ENCODE data around the gene LIMS1. TPM values are rescaled to one million over a fixed set of nuclear protein-coding genes. Genes with fewer than 3 reads are reported as not detected.

LIMS1 gene
- total and polyA plus RNA-seq, 9 donors: 32.6 to 56.4 (median 42.9) TPM

GRCh38 chr2:108619925-108620620 lies 85.8 kb downstream of the LIMS1 start:
- H3K9me3 ChIP-seq (replicated peaks; ENCODE audit: control insufficient read depth, low read depth, low read length): no peaks in the 10 kb centered on the region
- no peak for DNase-seq
- no peak overlapping the region for H3K4me3 ChIP-seq (ENCODE audit: low read length)
- peak overlapping the region; percentile 53 for H3K27ac ChIP-seq (ENCODE audit: low read length)
- H3K36me3 ChIP-seq (ENCODE audit: control insufficient read depth, insufficient read depth, low read length): no peaks in the 10 kb centered on the region
- peaks cover 24% of the 10 kb centered on the region for H3K4me1 ChIP-seq (ENCODE audit: control insufficient read depth, insufficient read depth, low read length)
- no CpG with 5 or more reads among the region's 8 CpGs for WGBS (ENCODE audit: insufficient coverage)
- H3K27me3 ChIP-seq (ENCODE audit: control insufficient read depth, insufficient read depth, low read length): no peaks in the 10 kb centered on the region

GRCh38 chr2:108620656-108621055 lies 86.4 kb downstream of the LIMS1 start:
- Histone ChIP-seq H3K9me3 (replicated peaks; ENCODE audit: control insufficient read depth, low read depth, low read length) (no peaks in the 10 kb centered on the region), H3K4me1 (ENCODE audit: control insufficient read depth, insufficient read depth, low read length) (peaks cover 24% of the 10 kb centered on the region), H3K27me3 (ENCODE audit: control insufficient read depth, insufficient read depth, low read length) (no peaks in the 10 kb centered on the region), H3K36me3 (ENCODE audit: control insufficient read depth, insufficient read depth, low read length) (no peaks in the 10 kb centered on the region), H3K4me3 (ENCODE audit: low read length) (no peak overlapping the region), H3K27ac (ENCODE audit: low read length) (peak overlapping the region; percentile 16)
- no CpG with 5 or more reads among the region's 3 CpGs for WGBS (ENCODE audit: insufficient coverage)
- DNase-seq: no peak

GRCh38 chr2:108621087-108621559 lies 86.9 kb downstream of the LIMS1 start:
- Histone ChIP-seq H3K4me1 (ENCODE audit: control insufficient read depth, insufficient read depth, low read length) (peaks cover 24% of the 10 kb centered on the region), H3K27ac (ENCODE audit: low read length) (peak overlapping the region; percentile 16), H3K9me3 (replicated peaks; ENCODE audit: control insufficient read depth, low read depth, low read length) (no peaks in the 10 kb centered on the region), H3K27me3 (ENCODE audit: control insufficient read depth, insufficient read depth, low read length) (no peaks in the 10 kb centered on the region), H3K4me3 (ENCODE audit: low read length) (no peak overlapping the region), H3K36me3 (ENCODE audit: control insufficient read depth, insufficient read depth, low read length) (no peaks in the 10 kb centered on the region)
- no peak for DNase-seq
- WGBS (ENCODE audit: insufficient coverage): 37% methylated on average over 5 of the region's 8 CpGs

GRCh38 chr2:108621687-108622681 lies 87.7 kb downstream of the LIMS1 start:
- no peak overlapping the region for H3K4me3 ChIP-seq (ENCODE audit: low read length)
- no peaks in the 10 kb centered on the region for H3K36me3 ChIP-seq (ENCODE audit: control insufficient read depth, insufficient read depth, low read length)
- DNase-seq: no peak
- H3K4me1 ChIP-seq (ENCODE audit: control insufficient read depth, insufficient read depth, low read length): peaks cover 16% of the 10 kb centered on the region
- no CpG with 5 or more reads among the region's 2 CpGs for WGBS (ENCODE audit: insufficient coverage)
- no peak overlapping the region for H3K27ac ChIP-seq (ENCODE audit: low read length)
- H3K27me3 ChIP-seq (ENCODE audit: control insufficient read depth, insufficient read depth, low read length): no peaks in the 10 kb centered on the region
- H3K9me3 ChIP-seq (replicated peaks; ENCODE audit: control insufficient read depth, low read depth, low read length): no peaks in the 10 kb centered on the region

- H3K4me1 ChIP-seq (ENCODE audit: control insufficient read depth, insufficient read depth, low read length): peaks cover 9% of the 10 kb centered on the region
- no peak overlapping the region for H3K4me3 ChIP-seq (ENCODE audit: low read length)
- H3K27me3 ChIP-seq (ENCODE audit: control insufficient read depth, insufficient read depth, low read length): no peaks in the 10 kb centered on the region
- peak; percentile 77 for DNase-seq
- 46% methylated on average over 2 of the region's 6 CpGs for WGBS (ENCODE audit: insufficient coverage)
- no peaks in the 10 kb centered on the region for H3K36me3 ChIP-seq (ENCODE audit: control insufficient read depth, insufficient read depth, low read length)
- H3K27ac ChIP-seq (ENCODE audit: low read length): no peak overlapping the region
- no peaks in the 10 kb centered on the region for H3K9me3 ChIP-seq (replicated peaks; ENCODE audit: control insufficient read depth, low read depth, low read length)
Measured at GRCh38 chr2:108623616-108624015, 89.3 kb downstream of the LIMS1 start.

- Histone ChIP-seq H3K4me1 (ENCODE audit: control insufficient read depth, insufficient read depth, low read length) (peaks cover 5% of the 10 kb centered on the region), H3K27ac (ENCODE audit: low read length) (no peak overlapping the region), H3K9me3 (replicated peaks; ENCODE audit: control insufficient read depth, low read depth, low read length) (no peaks in the 10 kb centered on the region), H3K4me3 (ENCODE audit: low read length) (no peak overlapping the region), H3K36me3 (ENCODE audit: control insufficient read depth, insufficient read depth, low read length) (no peaks in the 10 kb centered on the region), H3K27me3 (ENCODE audit: control insufficient read depth, insufficient read depth, low read length) (no peaks in the 10 kb centered on the region)
- no peak for DNase-seq
- WGBS (ENCODE audit: insufficient coverage): 86% methylated on average over 1 of the region's 5 CpGs
Measured at GRCh38 chr2:108625186-108625827, 91.0 kb downstream of the LIMS1 start.

GRCh38 chr2:108625828-108626195 lies 91.5 kb downstream of the LIMS1 start:
- 60% methylated on average over 1 of the region's 2 CpGs for WGBS (ENCODE audit: insufficient coverage)
- H3K36me3 ChIP-seq (ENCODE audit: control insufficient read depth, insufficient read depth, low read length): no peaks in the 10 kb centered on the region
- no peak for DNase-seq
- H3K27ac ChIP-seq (ENCODE audit: low read length): no peak overlapping the region
- no peak overlapping the region for H3K4me3 ChIP-seq (ENCODE audit: low read length)
- no peaks in the 10 kb centered on the region for H3K4me1 ChIP-seq (ENCODE audit: control insufficient read depth, insufficient read depth, low read length)
- no peaks in the 10 kb centered on the region for H3K9me3 ChIP-seq (replicated peaks; ENCODE audit: control insufficient read depth, low read depth, low read length)
- no peaks in the 10 kb centered on the region for H3K27me3 ChIP-seq (ENCODE audit: control insufficient read depth, insufficient read depth, low read length)

- no CpG with 5 or more reads among the region's 2 CpGs for WGBS (ENCODE audit: insufficient coverage)
- H3K36me3 ChIP-seq (ENCODE audit: control insufficient read depth, insufficient read depth, low read length): no peaks in the 10 kb centered on the region
- H3K27ac ChIP-seq (ENCODE audit: low read length): no peak overlapping the region
- H3K4me1 ChIP-seq (ENCODE audit: control insufficient read depth, insufficient read depth, low read length): no peaks in the 10 kb centered on the region
- no peak overlapping the region for H3K4me3 ChIP-seq (ENCODE audit: low read length)
- H3K9me3 ChIP-seq (replicated peaks; ENCODE audit: control insufficient read depth, low read depth, low read length): no peaks in the 10 kb centered on the region
- no peaks in the 10 kb centered on the region for H3K27me3 ChIP-seq (ENCODE audit: control insufficient read depth, insufficient read depth, low read length)
- DNase-seq: no peak
Measured at GRCh38 chr2:108626995-108627394, 92.7 kb downstream of the LIMS1 start.

GRCh38 chr2:108627911-108628567 lies 93.8 kb downstream of the LIMS1 start:
- H3K4me1 ChIP-seq (ENCODE audit: control insufficient read depth, insufficient read depth, low read length): no peaks in the 10 kb centered on the region
- no peaks in the 10 kb centered on the region for H3K27me3 ChIP-seq (ENCODE audit: control insufficient read depth, insufficient read depth, low read length)
- H3K9me3 ChIP-seq (replicated peaks; ENCODE audit: control insufficient read depth, low read depth, low read length): no peaks in the 10 kb centered on the region
- 69% methylated on average over 2 of the region's 4 CpGs for WGBS (ENCODE audit: insufficient coverage)
- H3K4me3 ChIP-seq (ENCODE audit: low read length): no peak overlapping the region
- no peaks in the 10 kb centered on the region for H3K36me3 ChIP-seq (ENCODE audit: control insufficient read depth, insufficient read depth, low read length)
- no peak overlapping the region for H3K27ac ChIP-seq (ENCODE audit: low read length)
- DNase-seq: no peak

Data from muscle of leg (tissue), 11 donors.